SU-DHL-6 (cell line): ENCODE results near the gene DSC2.

ENCODE experiments used
- H2AFZ ChIP-seq: fragments of 200-600 bp; sonication (generic); 2 replicates; pipeline ENCODE4 v1.6.1; 2014; ENCODE audit warnings: low read depth, mild to moderate bottlenecking, moderate library complexity, mixed read lengths, antibody characterized with exemption, low read length; ENCODE audit not compliant: severe bottlenecking
- H3F3A ChIP-seq: fragments of 200-600 bp; shearing (Covaris generic); 2 replicates; pipeline ENCODE4 v1.6.0; 2016; ENCODE audit warnings: antibody characterized with exemption, mild to moderate bottlenecking; ENCODE audit not compliant: insufficient read depth
- H3K27ac ChIP-seq: fragments of 200-600 bp; sonication (generic); 2 replicates; pipeline ENCODE4 v1.5.1; 2016; ENCODE audit warnings: low read depth, mild to moderate bottlenecking, low read length, moderate library complexity, mixed read lengths
- H3K27me3 ChIP-seq: fragments of 200-600 bp; sonication (generic), shearing (Covaris generic); 2 replicates; pipeline ENCODE4 v1.6.0; 2014; ENCODE audit warnings: mild to moderate bottlenecking, low read length
- H3K36me3 ChIP-seq: fragments of 200-600 bp; sonication (generic); 2 replicates; pipeline ENCODE4 v1.6.1; 2014; ENCODE audit warnings: mild to moderate bottlenecking, low read length, mixed read lengths
- H3K4me2 ChIP-seq: fragments of 300-600, 200-600 bp; shearing (Covaris generic), sonication (generic); 2 replicates; pipeline ENCODE4 v1.6.0; 2014; ENCODE audit warnings: low read length, low read depth, mild to moderate bottlenecking; ENCODE audit not compliant: poor library complexity, severe bottlenecking
- H3K4me3 ChIP-seq: fragments of 200-600 bp; sonication (generic); 2 replicates; pipeline ENCODE4 v1.5.1; 2014; ENCODE audit warnings: antibody characterized with exemption, low read length, mild to moderate bottlenecking, mixed read lengths; ENCODE audit not compliant: insufficient read depth, poor library complexity, severe bottlenecking
- H3K79me2 ChIP-seq: fragments of 200-600 bp; sonication (generic); 2 replicates; pipeline ENCODE4 v1.6.1; 2014; ENCODE audit warnings: mild to moderate bottlenecking, low read length, moderate library complexity; ENCODE audit not compliant: insufficient read depth
- H3K9ac ChIP-seq: fragments of 200-600 bp; sonication (generic); 2 replicates; pipeline ENCODE4 v1.7.0; 2014; ENCODE audit warnings: mild to moderate bottlenecking, low read length
- H3K9me2 ChIP-seq: fragments of 200-600 bp; sonication (generic); replicated peaks from 2 replicates; pipeline ENCODE4 v1.6.1; 2014; ENCODE audit warnings: low read length; ENCODE audit not compliant: insufficient read depth
- H3K9me3 ChIP-seq: fragments of 200-600 bp; sonication (generic); 2 replicates; pipeline ENCODE4 v1.6.1; 2014; ENCODE audit warnings: low read length, mixed read lengths; ENCODE audit not compliant: insufficient read depth
- H4K20me1 ChIP-seq: fragments of 200-600 bp; sonication (generic); 2 replicates; pipeline ENCODE4 v1.6.1; 2014; ENCODE audit warnings: low read depth, mild to moderate bottlenecking, antibody characterized with exemption, low read length, moderate library complexity, mixed read lengths
- CTCF ChIP-seq: fragments of 200-600 bp; sonication (generic); IDR thresholded peaks from one replicate; pipeline ENCODE4 v1.5.1; 2017; ENCODE audit warnings: antibody characterized with exemption, mild to moderate bottlenecking, low read length, moderate library complexity; ENCODE audit not compliant: insufficient read depth, poor library complexity, severe bottlenecking
- EZH2phosphoT487 ChIP-seq: fragments of 200-600 bp; sonication (generic), shearing (Covaris generic); conservative IDR thresholded peaks from 2 replicates; pipeline ENCODE4 v1.6.1; 2018; ENCODE audit warnings: mild to moderate bottlenecking, antibody characterized with exemption, low read length, moderate library complexity, mixed read lengths

DSC2 gene

DNA sequence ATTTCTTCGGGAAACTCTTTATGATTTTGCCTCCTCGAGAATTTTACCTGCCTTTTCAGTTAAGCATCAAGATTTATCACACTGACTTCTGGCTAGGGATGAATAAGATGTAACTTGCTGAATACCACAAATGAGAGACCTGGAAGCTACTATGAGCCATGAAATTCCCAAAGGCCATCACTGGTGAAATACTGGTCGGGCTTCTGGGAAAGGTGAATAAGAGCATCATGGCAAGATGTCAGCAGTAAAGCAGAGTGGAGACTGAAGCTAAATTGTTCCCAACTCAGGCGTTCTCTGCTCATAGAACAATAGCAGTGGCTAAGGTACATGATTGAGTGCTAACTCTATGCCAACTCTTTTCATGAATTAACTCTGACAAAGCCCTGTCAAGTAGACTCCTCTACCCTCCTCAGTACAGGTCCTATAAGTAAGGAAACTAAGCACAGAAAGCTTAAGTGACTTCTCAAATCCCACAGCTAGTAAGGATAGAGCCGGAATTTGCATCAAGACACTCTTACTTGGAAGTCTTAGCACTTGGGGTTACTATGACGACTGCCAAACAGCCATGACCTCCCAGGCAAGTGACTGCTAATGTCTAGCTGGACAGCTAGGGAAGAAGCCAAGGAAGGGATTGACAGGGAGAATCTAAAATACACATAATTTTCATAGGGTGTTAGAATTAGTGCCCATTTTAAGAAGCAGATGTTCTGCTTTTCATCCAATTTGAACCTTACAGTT is 37.0 kb downstream of the DSC2 start:
- no peaks in the 10 kb centered on the region for H4K20me1 ChIP-seq
- H3K36me3 ChIP-seq, result no peaks in the 10 kb centered on the region
- H2AFZ ChIP-seq, result no peak overlapping the region
- no peak for TF ChIP-seq CTCF
- no peak for TF ChIP-seq EZH2phosphoT487
- no peak overlapping the region for H3K27ac ChIP-seq
- H3K9ac ChIP-seq, result no peak overlapping the region
- H3F3A ChIP-seq, result no peaks in the 10 kb centered on the region
- no peaks in the 10 kb centered on the region for H3K9me3 ChIP-seq
- H3K27me3 ChIP-seq, result no peaks in the 10 kb centered on the region
- no peak overlapping the region for H3K4me3 ChIP-seq
- H3K4me2 ChIP-seq, result no peak overlapping the region
- H3K9me2 ChIP-seq, result no peaks in the 10 kb centered on the region
- H3K79me2 ChIP-seq, result no peaks in the 10 kb centered on the region

- no peaks in the 10 kb centered on the region for H4K20me1 ChIP-seq
- no peaks in the 10 kb centered on the region for H3K27me3 ChIP-seq
- no peak overlapping the region for H3K4me3 ChIP-seq
- no peaks in the 10 kb centered on the region for H3K9me3 ChIP-seq
- no peaks in the 10 kb centered on the region for H3F3A ChIP-seq
- no peak overlapping the region for H3K4me2 ChIP-seq
- no peak overlapping the region for H3K27ac ChIP-seq
- H3K79me2 ChIP-seq, result no peaks in the 10 kb centered on the region
- TF ChIP-seq CTCF, result no peak
- TF ChIP-seq EZH2phosphoT487, result no peak
- no peaks in the 10 kb centered on the region for H3K9me2 ChIP-seq
- no peak overlapping the region for H2AFZ ChIP-seq
- no peak overlapping the region for H3K9ac ChIP-seq
- no peaks in the 10 kb centered on the region for H3K36me3 ChIP-seq
These were observed 38.1 kb downstream of the DSC2 start for GRCh38 chr18:31064130-31064529.

- TF ChIP-seq EZH2phosphoT487, result no peak
- no peak for TF ChIP-seq CTCF
- H3K27ac ChIP-seq, result no peak overlapping the region
- no peaks in the 10 kb centered on the region for H3K27me3 ChIP-seq
- H4K20me1 ChIP-seq, result no peaks in the 10 kb centered on the region
- H3K36me3 ChIP-seq, result no peaks in the 10 kb centered on the region
- H2AFZ ChIP-seq, result no peak overlapping the region
- H3K9me2 ChIP-seq, result no peaks in the 10 kb centered on the region
- H3F3A ChIP-seq, result no peaks in the 10 kb centered on the region
- no peak overlapping the region for H3K9ac ChIP-seq
- no peak overlapping the region for H3K4me3 ChIP-seq
- H3K9me3 ChIP-seq, result no peaks in the 10 kb centered on the region
- no peak overlapping the region for H3K4me2 ChIP-seq
- no peaks in the 10 kb centered on the region for H3K79me2 ChIP-seq
These were observed 40.3 kb downstream of the DSC2 start for GRCh38 chr18:31061945-31062344.
